Epithelial cell of esophagus (primary cell): Measurements from ENCODE around the gene CDH20.

Source experiments
- DNase-seq: peaks from one replicate; pipeline ENCODE4 v3.0.0; 2010; ENCODE audit warnings: low read depth
- H3K4me3 ChIP-seq: 2 replicates; pipeline ENCODE4 v1.5.1; 2011; ENCODE audit warnings: mild to moderate bottlenecking, low read length, control low read depth
- TF ChIP-seq, protein P1 (sequence below): IDR thresholded peaks from 2 replicates; pipeline ENCODE4 v1.5.1; 2011; ENCODE audit warnings: low read depth, mild to moderate bottlenecking, low read length, control low read depth, inconsistent platforms; ENCODE audit not compliant: insufficient read depth; ENCODE audit errors: missing control alignments

Gene CDH20

DNA sequence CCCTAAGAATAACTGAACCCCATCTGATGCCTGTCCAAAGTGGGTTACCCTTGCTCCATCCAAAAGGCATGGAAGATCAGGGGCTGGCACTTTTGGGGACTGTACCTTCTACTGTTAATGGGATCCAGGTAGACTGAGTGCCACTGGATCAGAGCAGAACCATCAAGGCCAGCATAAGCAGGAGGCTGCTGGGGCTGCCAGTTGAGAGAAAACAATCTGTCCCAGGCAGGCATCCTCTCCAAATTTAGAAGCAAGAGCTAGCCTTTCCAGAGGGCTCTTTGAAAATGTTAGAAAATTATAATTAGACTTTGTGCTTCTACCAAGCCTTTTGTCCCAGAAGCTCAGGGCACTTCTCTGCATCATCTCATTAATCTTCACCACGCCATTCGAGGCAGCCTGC lies 245.6 kb downstream of the CDH20 start:
- no peak for DNase-seq
- no peak overlapping the region for H3K4me3 ChIP-seq
- TF ChIP-seq, protein P1, sequence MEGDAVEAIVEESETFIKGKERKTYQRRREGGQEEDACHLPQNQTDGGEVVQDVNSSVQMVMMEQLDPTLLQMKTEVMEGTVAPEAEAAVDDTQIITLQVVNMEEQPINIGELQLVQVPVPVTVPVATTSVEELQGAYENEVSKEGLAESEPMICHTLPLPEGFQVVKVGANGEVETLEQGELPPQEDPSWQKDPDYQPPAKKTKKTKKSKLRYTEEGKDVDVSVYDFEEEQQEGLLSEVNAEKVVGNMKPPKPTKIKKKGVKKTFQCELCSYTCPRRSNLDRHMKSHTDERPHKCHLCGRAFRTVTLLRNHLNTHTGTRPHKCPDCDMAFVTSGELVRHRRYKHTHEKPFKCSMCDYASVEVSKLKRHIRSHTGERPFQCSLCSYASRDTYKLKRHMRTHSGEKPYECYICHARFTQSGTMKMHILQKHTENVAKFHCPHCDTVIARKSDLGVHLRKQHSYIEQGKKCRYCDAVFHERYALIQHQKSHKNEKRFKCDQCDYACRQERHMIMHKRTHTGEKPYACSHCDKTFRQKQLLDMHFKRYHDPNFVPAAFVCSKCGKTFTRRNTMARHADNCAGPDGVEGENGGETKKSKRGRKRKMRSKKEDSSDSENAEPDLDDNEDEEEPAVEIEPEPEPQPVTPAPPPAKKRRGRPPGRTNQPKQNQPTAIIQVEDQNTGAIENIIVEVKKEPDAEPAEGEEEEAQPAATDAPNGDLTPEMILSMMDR = no peak

DNA sequence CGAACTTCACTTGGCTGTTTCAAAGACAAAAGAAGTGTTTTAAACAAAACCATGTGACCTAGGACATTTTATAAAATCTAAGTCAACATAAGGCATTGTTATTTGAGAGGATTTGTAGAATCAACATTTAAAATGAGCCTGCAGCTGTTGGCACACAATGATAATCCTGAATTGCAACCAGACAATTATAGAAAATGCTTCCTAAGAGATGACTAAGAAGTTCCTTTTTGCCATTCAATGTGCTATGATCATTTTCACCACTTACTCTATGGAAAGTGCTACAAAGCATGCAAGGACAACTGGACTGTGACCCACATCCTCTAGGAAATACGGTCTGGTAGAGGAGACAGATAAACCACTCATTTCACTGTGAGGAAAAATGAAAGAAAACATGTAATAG lies 246.4 kb downstream of the CDH20 start:
- TF ChIP-seq, protein P1 = no peak
- no peak overlapping the region for H3K4me3 ChIP-seq
- no peak for DNase-seq

DNA sequence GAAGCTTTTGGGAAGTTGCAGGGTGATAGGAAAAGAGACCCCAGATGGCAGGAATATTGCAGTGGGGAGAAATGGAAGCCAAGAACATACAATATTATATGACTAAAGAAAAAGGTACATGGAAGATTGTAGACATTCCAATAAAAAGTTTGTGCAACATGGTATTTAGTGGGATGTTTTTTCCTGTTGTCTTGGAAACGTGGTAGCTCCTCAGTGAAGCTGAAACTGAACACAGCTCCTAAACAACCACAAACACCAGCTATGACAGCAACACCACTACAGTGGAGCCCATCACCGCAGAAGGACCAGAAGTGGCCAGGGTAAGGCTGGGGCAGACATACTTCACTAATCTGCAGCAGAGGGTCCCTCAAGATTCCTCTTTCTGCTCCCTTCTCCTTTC lies 246.8 kb downstream of the CDH20 start:
- DNase-seq = no peak
- TF ChIP-seq, protein P1 = no peak
- H3K4me3 ChIP-seq = no peak overlapping the region

DNA sequence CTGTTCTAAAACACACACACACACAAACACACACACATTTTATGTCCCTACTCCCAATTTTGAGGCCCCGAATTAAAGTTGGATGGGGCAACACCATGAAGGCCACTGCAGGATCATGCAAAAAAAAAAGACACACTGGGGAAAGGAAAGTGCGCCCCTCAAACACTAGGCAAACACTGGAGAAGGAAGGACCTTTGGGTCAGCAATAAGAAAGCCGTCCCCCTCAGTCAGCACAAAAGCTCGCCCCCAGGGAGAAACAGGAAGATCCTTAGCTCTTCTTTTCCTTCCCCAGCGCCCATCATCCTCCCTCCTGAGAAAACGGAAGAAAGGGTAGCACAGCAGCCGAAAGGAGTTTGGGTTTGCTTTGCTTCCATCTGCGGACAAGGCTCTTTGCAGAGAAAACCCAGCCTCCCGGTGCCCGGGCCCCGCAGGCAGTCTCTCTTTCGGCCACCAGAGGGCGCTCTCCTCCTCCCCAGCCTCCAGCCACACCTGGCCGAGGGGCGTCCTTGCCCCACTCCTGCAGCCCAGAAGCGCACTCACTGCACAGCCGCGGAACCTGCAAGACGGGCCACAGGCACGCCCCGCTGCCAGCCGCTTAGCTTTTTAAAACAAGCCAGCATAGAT lies 248.5 kb downstream of the CDH20 start:
- peak overlapping the region; percentile 43 for H3K4me3 ChIP-seq
- TF ChIP-seq, protein P1 = peak; percentile 89
- peak; percentile 69 for DNase-seq

DNA sequence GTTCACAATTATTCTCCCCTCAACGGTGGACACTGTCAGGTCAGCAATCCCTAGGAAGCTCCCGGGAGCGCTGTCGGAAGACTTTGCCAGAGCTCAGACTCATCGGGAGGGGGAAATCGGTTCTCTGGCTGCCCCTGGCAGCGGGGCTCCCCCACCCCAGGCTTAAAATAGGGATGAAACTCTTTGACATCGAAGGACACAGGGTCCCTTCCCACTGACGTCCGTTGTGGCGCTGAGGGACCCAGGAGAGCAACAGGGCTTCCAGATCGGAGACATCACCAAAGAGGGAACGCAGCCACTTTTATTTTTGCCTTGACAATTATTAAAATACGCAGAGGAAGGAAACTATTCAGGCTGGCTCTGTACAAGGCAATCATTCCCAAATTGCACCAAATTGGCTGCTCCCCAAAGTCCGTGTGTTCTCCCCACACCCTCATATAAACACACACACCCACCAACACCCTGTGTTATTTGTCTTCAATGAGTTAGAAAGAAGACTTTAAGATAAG lies 249.0 kb downstream of the CDH20 start:
- TF ChIP-seq, protein P1 = no peak
- DNase-seq = no peak
- peak overlapping the region; percentile 43 for H3K4me3 ChIP-seq

DNA sequence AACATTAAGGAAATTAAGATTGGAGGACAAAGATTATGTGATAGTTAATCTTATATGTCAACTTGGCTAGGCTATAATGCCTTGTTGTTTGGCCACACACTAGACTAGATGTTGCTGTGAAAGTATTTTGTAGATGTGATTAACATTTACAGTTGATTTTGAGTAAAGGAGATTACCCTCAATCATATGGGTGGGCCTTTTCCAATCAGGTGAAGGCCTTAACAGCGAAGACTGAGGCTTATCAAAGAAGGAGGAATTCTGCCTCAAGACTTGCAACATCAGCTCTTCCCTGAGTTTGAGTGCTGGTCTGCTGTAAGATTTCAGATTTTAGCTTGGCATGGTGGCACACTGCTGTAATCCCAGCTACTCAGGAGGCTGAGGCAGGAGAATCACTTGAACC lies 250.3 kb downstream of the CDH20 start:
- no peak overlapping the region for H3K4me3 ChIP-seq
- TF ChIP-seq, protein P1 = no peak
- no peak for DNase-seq

DNA sequence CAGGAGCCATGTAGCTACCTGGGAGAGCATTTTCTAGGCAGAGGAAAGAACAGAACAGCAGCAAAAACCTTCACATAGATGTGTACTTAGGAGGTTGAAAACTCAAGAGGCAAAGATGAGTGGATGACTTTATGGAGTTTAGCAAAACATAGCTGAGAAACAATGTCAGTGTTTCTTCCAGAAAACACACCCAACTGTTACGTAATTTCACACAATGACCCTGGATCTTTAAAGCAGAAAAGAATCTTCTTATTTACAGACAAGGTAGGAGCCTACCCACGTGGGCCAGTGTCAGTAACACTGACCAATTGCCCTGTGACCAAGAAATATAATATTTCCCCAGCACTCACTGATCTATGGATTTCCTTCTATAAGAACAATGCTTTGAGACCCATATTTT lies 254.6 kb downstream of the CDH20 start:
- no peak overlapping the region for H3K4me3 ChIP-seq
- DNase-seq = peak; percentile 39
- TF ChIP-seq, protein P1 = no peak
